HG03108 (cell line): ENCODE measurements around the gene IFTAP.
"Not testable (repeated sequence)": the region's sequence is repeated elsewhere in the genome, so short reads cannot be mapped to it uniquely, and the experiment has no call there.

Source experiments
- ATAC-seq: cut with Tn5 transposase; IDR thresholded peaks from one replicate; pipeline ENCODE4 v1.9.1; 2021; ENCODE audit warnings: moderate library complexity; ENCODE audit not compliant: unreplicated experiment

The IFTAP gene

GRCh38 chr11:36635066-36635862 is 41.0 kb downstream of the IFTAP start:
- no peak for ATAC-seq

GRCh38 chr11:36638556-36638955 is 44.3 kb downstream of the IFTAP start:
- no peak for ATAC-seq

- no peak for ATAC-seq
Measured at GRCh38 chr11:36657610-36658267, 63.4 kb downstream of the IFTAP start.

- ATAC-seq, result not testable (repeated sequence)
Measured at GRCh38 chr11:36661359-36661758, 67.1 kb downstream of the IFTAP start.

GRCh38 chr11:36672815-36673450 is 78.6 kb downstream of the IFTAP start:
- no peak for ATAC-seq

GRCh38 chr11:36679547-36679946 is 85.2 kb downstream of the IFTAP start:
- not testable (repeated sequence) for ATAC-seq

GRCh38 chr11:36683818-36684217 is 89.5 kb downstream of the IFTAP start:
- no peak for ATAC-seq

GRCh38 chr11:36684840-36685801 is 90.8 kb downstream of the IFTAP start:
- no peak for ATAC-seq

- ATAC-seq, result no peak
Measured at GRCh38 chr11:36688132-36688531, 93.8 kb downstream of the IFTAP start.

GRCh38 chr11:36688571-36689291 is 94.4 kb downstream of the IFTAP start:
- no peak for ATAC-seq

- no peak for ATAC-seq
Measured at GRCh38 chr11:36689442-36689841, 95.1 kb downstream of the IFTAP start.

GRCh38 chr11:36692704-36693103 is 98.4 kb downstream of the IFTAP start:
- no peak for ATAC-seq

- ATAC-seq, result no peak
Measured at GRCh38 chr11:36693139-36693843, 99.0 kb downstream of the IFTAP start.

GRCh38 chr11:36695111-36695510 is 100.8 kb downstream of the IFTAP start:
- no peak for ATAC-seq

GRCh38 chr11:36695571-36695970 is 101.3 kb downstream of the IFTAP start:
- ATAC-seq, result no peak

- ATAC-seq, result no peak
Measured at GRCh38 chr11:36696550-36696949, 102.2 kb downstream of the IFTAP start.

GRCh38 chr11:36699271-36699670 is 105.0 kb downstream of the IFTAP start:
- no peak for ATAC-seq

- no peak for ATAC-seq
Measured at GRCh38 chr11:36700246-36700645, 105.9 kb downstream of the IFTAP start.

- peak; percentile 77 for ATAC-seq
Measured at GRCh38 chr11:36702330-36703054, 108.2 kb downstream of the IFTAP start.
